Sigmoid colon (tissue), 7 donors: ENCODE data around the gene GPC6. TPM values are rescaled to one million over a fixed set of nuclear protein-coding genes. Genes with fewer than 3 reads are reported as not detected.

ENCODE experiments used
- DNase-seq: peaks from one replicate; pipeline ENCODE4 v3.0.0-alpha.2; 2019
- H3K27ac ChIP-seq, 4 donors: fragments of 200-600 bp; sonication (generic); one replicate each; pipeline ENCODE4 v1.5.1; 2016 to 2019; ENCODE audit warnings: mild to moderate bottlenecking in 1 of 4
- H3K27me3 ChIP-seq, 3 donors: fragments of 200-600 bp; sonication (generic); one replicate each; pipeline ENCODE4 v1.5.1; 2019; ENCODE audit warnings: mild to moderate bottlenecking in 1 of 3
- H3K36me3 ChIP-seq, 4 donors: fragments of 200-600 bp; sonication (generic); one replicate each; pipeline ENCODE4 v1.5.1; 2016 to 2019
- H3K4me1 ChIP-seq, 4 donors: fragments of 200-600 bp; sonication (generic); one replicate each; pipeline ENCODE4 v1.5.1; 2017 to 2019
- H3K4me3 ChIP-seq, 4 donors: fragments of 200-600 bp; sonication (generic); one replicate each; pipeline ENCODE4 v1.5.1; 2017 to 2019; ENCODE audit warnings: mild to moderate bottlenecking in 2 of 4, moderate library complexity in 1 of 4
- H3K9me3 ChIP-seq, 4 donors: fragments of 200-600 bp in 3 of 4; sonication (generic) in 3 of 4; one replicate each; pipeline versions ENCODE4 v1.5.1 to v1.6.1; 2013 to 2019
- CTCF ChIP-seq, 4 experiments: fragments of 450-650 bp in 3 of 4; fragments of 200-600 bp in 1 of 4; IDR thresholded peaks; one replicate each; pipeline ENCODE4 v1.5.1; 2016 to 2019; ENCODE audit warnings: antibody characterized with exemption in 4 of 4, mild to moderate bottlenecking in 3 of 4, moderate library complexity in 2 of 4
- EP300 ChIP-seq, 4 donors: sonication (generic); formaldehyde crosslinking; IDR thresholded peaks; one replicate each; pipeline ENCODE4 v1.6.1; 2017; ENCODE audit warnings: antibody characterized with exemption in 4 of 4
- POLR2A ChIP-seq, 2 donors: fragments of 450-650 bp; IDR thresholded peaks; one replicate each; pipeline ENCODE4 v1.6.1; 2016; ENCODE audit warnings: antibody characterized with exemption in 2 of 2, mild to moderate bottlenecking in 2 of 2, moderate library complexity in 2 of 2
- POLR2AphosphoS5 ChIP-seq, 4 donors: sonication (generic); formaldehyde crosslinking; IDR thresholded peaks; one replicate each; pipeline ENCODE4 v1.6.1; 2017; ENCODE audit warnings: antibody characterized with exemption in 4 of 4
- WGBS, 2 donors: extraction: QIAGEN DNeasy Blood & Tissue Kit; methylation state at CpG; one replicate each; pipeline ENCODE4 v1.1.7; 2013; 5-methylcytosine and 5-hydroxymethylcytosine counted together
- intact Hi-C: fragments of 100-400 bp; cut with DNase I; formaldehyde crosslinking; loops from one replicate; pipeline ENCODE4 v1.15.1; 2023
- polyA plus RNA-seq, 3 donors: library from polyadenylated mRNA; stranded (reverse); fragments of 200-250 nt; gene quantifications; one replicate each; pipeline ENCODE4 v1.2.3, GENCODE V29; 2013
- total RNA-seq, 4 donors: library from RNA; depleted of rRNA; stranded (reverse); fragments of >200 nt; gene quantifications; one replicate each; pipeline ENCODE4 v1.1.0, GENCODE V29; 2016
- donor health status: healthy with polysubstance abuse.
- donor health status: Bipolar disorder and iron deficiency.
- donor health status: healthy.

The GPC6 gene
- total and polyA plus RNA-seq, 7 donors = 0.23 to 27.5 (median 14.4) TPM

DNA sequence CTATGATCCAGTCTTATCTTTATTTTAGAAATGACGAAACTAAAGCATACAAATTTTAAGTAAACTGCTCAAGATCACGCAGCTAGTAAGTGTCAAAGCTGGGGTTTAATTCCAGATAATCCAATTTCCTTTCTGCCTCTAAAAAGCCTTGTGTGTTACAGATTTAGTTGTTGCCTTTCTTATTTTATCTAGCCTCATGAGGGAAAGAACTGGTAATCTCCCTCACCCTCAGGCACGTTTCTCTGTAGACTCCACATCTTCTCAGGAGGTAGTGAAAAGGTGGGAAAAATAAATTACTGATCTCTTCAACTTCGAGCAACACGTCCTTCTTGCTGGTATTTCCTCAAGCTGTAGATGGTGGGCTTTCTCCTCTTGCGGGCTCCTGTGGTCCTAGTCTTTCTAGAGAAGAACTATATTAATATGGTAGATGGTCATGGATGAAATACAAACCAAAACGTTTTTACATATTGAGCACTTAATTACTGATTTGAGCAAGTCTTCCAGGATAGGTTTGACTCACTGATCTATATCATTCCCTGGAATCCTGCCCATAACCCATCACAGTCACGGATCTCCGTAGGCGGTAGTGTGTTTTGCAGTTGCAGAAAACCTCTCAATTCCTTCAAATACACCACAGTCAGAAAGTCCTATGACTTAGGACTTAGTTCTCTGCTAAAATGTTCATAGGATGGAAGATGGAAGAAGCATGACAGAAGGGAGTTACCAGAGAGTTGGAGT, 733.4 kb downstream of the GPC6 start:
- intact Hi-C loops = no loop called here

DNA sequence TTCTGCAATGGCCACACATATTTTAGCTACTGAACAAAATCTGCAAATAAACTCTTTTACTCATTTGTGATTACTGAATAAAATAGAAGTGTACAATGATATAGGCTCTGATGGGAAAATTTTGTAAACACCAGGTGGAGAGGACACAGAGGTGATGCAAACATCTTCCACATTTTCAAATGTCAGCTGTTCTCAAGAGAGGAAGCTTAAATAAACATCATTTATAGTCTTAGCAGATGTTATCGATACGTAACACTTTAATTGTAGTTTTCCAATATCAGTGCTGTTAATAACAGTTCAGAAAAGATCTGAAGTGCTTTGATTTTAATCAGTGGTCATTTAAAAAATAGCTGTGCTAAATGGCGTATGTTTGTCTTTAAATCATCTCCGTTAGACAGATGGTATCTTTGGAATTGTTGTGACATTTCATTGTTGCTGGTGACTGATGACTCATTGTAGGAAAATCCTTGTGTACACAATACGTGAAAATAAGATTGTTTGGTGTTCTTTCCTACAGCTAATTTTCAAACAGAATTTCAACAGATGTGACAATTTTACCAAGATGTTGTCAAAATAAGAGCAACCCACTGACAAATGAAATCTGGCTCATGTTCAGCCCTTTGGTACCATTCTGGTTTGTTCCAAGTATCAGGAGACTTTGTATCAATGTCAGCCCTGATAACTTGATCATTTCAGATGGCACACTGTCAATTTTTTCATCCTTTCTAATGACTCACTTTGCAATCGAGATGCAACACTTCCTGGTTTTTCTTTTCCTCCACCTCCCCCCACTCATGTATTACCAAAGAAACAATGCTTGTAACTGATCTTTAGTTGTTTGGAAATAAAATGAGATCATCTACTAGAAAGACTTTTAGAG, 736.9 kb downstream of the GPC6 start:
- Histone ChIP-seq H3K4me1 (no peaks in the 10 kb centered on the region), H3K9me3 (no peaks in the 10 kb centered on the region), H3K27ac (no peak overlapping the region), H3K36me3 (no peaks in the 10 kb centered on the region), H3K4me3 (no peak overlapping the region), H3K27me3 (no peaks in the 10 kb centered on the region)
- WGBS, 2 donors = 37 to 66% methylated on average over 6 of the region's 6 CpGs
- no peak for DNase-seq
- intact Hi-C loops = no loop called here
- no peak for TF ChIP-seq POLR2A (IDR thresholded peaks at IDR 0.05)
- no peak for TF ChIP-seq CTCF (IDR thresholded peaks at IDR 0.05)
- TF ChIP-seq POLR2AphosphoS5 (IDR thresholded peaks at IDR 0.05) = no peak
- no peak for TF ChIP-seq EP300 (IDR thresholded peaks at IDR 0.05)

More for the DNA sequence above, 733.4 kb downstream of the GPC6 start:
- Histone ChIP-seq H3K27me3 (no peaks in the 10 kb centered on the region), H3K36me3 (no peaks in the 10 kb centered on the region), H3K27ac (no peak overlapping the region), H3K4me3 (no peak overlapping the region), H3K9me3 (no peaks in the 10 kb centered on the region), H3K4me1 (peaks cover 0 to 6% (median 3%) of the 10 kb centered on the region in 4 donors)
- DNase-seq = no peak
- TF ChIP-seq POLR2A (IDR thresholded peaks at IDR 0.05) (no peak), CTCF (IDR thresholded peaks at IDR 0.05) (no peak), POLR2AphosphoS5 (IDR thresholded peaks at IDR 0.05) (no peak), EP300 (IDR thresholded peaks at IDR 0.05) (no peak)
- 80 to 86% methylated on average over 10 of the region's 10 CpGs for WGBS, 2 donors

GRCh38 chr13:93964146-93964512, 737.5 kb downstream of the GPC6 start:
- Histone ChIP-seq H3K36me3 (no peaks in the 10 kb centered on the region), H3K4me3 (no peak overlapping the region), H3K27ac (no peak overlapping the region), H3K9me3 (no peaks in the 10 kb centered on the region), H3K27me3 (no peaks in the 10 kb centered on the region), H3K4me1 (no peaks in the 10 kb centered on the region)
- TF ChIP-seq CTCF (IDR thresholded peaks at IDR 0.05) = no peak
- DNase-seq = no peak
- intact Hi-C loops = no loop called here
- 64 to 85% methylated on average over 2 of the region's 2 CpGs for WGBS, 2 donors

DNA sequence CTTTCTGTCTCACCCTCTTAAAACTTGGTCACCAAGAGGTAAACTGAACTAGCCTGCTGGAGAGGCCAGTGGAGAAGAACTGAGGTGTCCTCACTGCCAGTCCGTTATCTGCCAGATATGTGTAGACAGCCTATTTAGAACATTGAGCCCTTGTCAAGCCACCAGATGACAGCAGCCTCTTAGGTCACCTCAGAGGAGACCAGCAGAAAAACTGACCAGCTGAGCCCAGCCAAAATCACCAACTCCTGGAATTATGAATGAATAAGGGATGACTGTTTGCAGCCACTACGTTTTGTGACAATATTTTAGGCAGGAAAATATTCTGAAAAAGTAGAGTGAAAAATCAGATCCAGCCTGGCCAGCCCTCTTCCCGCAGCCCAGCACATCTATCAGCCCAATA, 739.0 kb downstream of the GPC6 start:
- Histone ChIP-seq H3K27me3 (no peaks in the 10 kb centered on the region), H3K4me1 (no peaks in the 10 kb centered on the region), H3K27ac (no peak overlapping the region), H3K4me3 (no peak overlapping the region), H3K36me3 (no peaks in the 10 kb centered on the region), H3K9me3 (no peaks in the 10 kb centered on the region)
- no peak for DNase-seq
- WGBS, 2 donors = 69 to 89% methylated on average over 3 of the region's 3 CpGs
- intact Hi-C loops = no loop called here
- TF ChIP-seq EP300 (IDR thresholded peaks at IDR 0.05) (no peak), CTCF (IDR thresholded peaks at IDR 0.05) (no peak), POLR2AphosphoS5 (IDR thresholded peaks at IDR 0.05) (no peak), POLR2A (IDR thresholded peaks at IDR 0.05) (no peak)
